Glutamatergic neuron (in vitro differentiated cells): ENCODE results near the gene TOM1. TPM values are rescaled to one million over a fixed set of nuclear protein-coding genes. Genes with fewer than 3 reads are reported as not detected.
A peak's percentile ranks its signal among the peaks of the same experiment; 100 is the strongest.

Experiments
- DNase-seq: peaks from one replicate; pipeline ENCODE4 v3.0.0; 2022
- H3K27ac Mint-ChIP-seq: one replicate; pipeline ENCODE4 v1.8.0; 2020; ENCODE audit warnings: mild to moderate bottlenecking, mixed read lengths, inconsistent platforms; ENCODE audit not compliant: unreplicated experiment
- H3K27me3 Mint-ChIP-seq: one replicate; pipeline ENCODE4 v1.8.0; 2020; ENCODE audit warnings: mild to moderate bottlenecking, moderate library complexity, mixed read lengths, inconsistent platforms; ENCODE audit not compliant: unreplicated experiment
- H3K36me3 Mint-ChIP-seq: one replicate; pipeline ENCODE4 v1.8.0; 2020; ENCODE audit warnings: mild to moderate bottlenecking, mixed read lengths, inconsistent platforms; ENCODE audit not compliant: unreplicated experiment
- H3K4me1 Mint-ChIP-seq: one replicate; pipeline ENCODE4 v1.8.0; 2020; ENCODE audit warnings: mild to moderate bottlenecking, low read depth, mixed read lengths, inconsistent platforms; ENCODE audit not compliant: unreplicated experiment
- H3K4me3 Mint-ChIP-seq: one replicate; pipeline ENCODE4 v1.8.0; 2020; ENCODE audit warnings: mild to moderate bottlenecking, mixed read lengths, inconsistent platforms; ENCODE audit not compliant: unreplicated experiment
- H3K9me3 Mint-ChIP-seq: one replicate; pipeline ENCODE4 v1.8.0; 2020; ENCODE audit warnings: mild to moderate bottlenecking, moderate library complexity, mixed read lengths, inconsistent platforms; ENCODE audit not compliant: unreplicated experiment
- CTCF ChIP-seq: fragments of 200-600 bp; sonication (generic); IDR thresholded peaks from one replicate; pipeline ENCODE4 v1.5.0; 2021; ENCODE audit not compliant: partially characterized antibody, unreplicated experiment
- total RNA-seq: library from RNA; stranded (reverse); fragmentation: NEBNext Ultra II Directional; extraction: Animal tissue kit (Norgen Biotek cat#: 25700); gene quantifications from one replicate; pipeline ENCODE4 v1.2.1, GENCODE V29; 2021; ENCODE audit not compliant: unreplicated experiment

The TOM1 gene
- total RNA-seq, 1 donor from 2014 or later: 40.6 TPM

- no peak for TF ChIP-seq CTCF
- Mint-ChIP-seq H3K36me3 (no peaks in the 10 kb centered on the region), H3K4me3 (peak overlapping the region; percentile 14), H3K27me3 (peaks cover 5% of the 10 kb centered on the region), H3K9me3 (no peaks in the 10 kb centered on the region), H3K4me1 (peaks cover 24% of the 10 kb centered on the region), H3K27ac (no peak overlapping the region)
- DNase-seq: peak; percentile 34
Observed at GRCh38 chr22:35310556-35311550, 11.2 kb downstream of the TOM1 start.

GRCh38 chr22:35311551-35311999 is 11.9 kb downstream of the TOM1 start:
- Mint-ChIP-seq H3K4me3 (no peak overlapping the region), H3K4me1 (peaks cover 24% of the 10 kb centered on the region), H3K9me3 (no peaks in the 10 kb centered on the region), H3K36me3 (no peaks in the 10 kb centered on the region), H3K27ac (no peak overlapping the region), H3K27me3 (peaks cover 5% of the 10 kb centered on the region)
- TF ChIP-seq CTCF: no peak
- DNase-seq: no peak

- H3K36me3 Mint-ChIP-seq: no peaks in the 10 kb centered on the region
- DNase-seq: no peak
- peaks cover 5% of the 10 kb centered on the region for H3K27me3 Mint-ChIP-seq
- peaks cover 24% of the 10 kb centered on the region for H3K4me1 Mint-ChIP-seq
- TF ChIP-seq CTCF: no peak
- H3K27ac Mint-ChIP-seq: no peak overlapping the region
- no peak overlapping the region for H3K4me3 Mint-ChIP-seq
- no peaks in the 10 kb centered on the region for H3K9me3 Mint-ChIP-seq
Observed at GRCh38 chr22:35312198-35313059, 12.7 kb downstream of the TOM1 start.

GRCh38 chr22:35313311-35314121 is 13.8 kb downstream of the TOM1 start:
- Mint-ChIP-seq H3K27me3 (peaks cover 5% of the 10 kb centered on the region), H3K27ac (no peak overlapping the region)

More at GRCh38 chr22:35313311-35314121, 13.8 kb downstream of the TOM1 start:
- DNase-seq: peak; percentile 12
- Mint-ChIP-seq H3K36me3 (no peaks in the 10 kb centered on the region), H3K9me3 (no peaks in the 10 kb centered on the region), H3K4me3 (no peak overlapping the region), H3K4me1 (peaks cover 24% of the 10 kb centered on the region)
- TF ChIP-seq CTCF: no peak
